ENCODE measurements around the gene ADCK1.
"Not testable (repeated sequence)": the region's sequence is repeated elsewhere in the genome, so short reads cannot be mapped to it uniquely, and the experiment has no call there.

DNA sequence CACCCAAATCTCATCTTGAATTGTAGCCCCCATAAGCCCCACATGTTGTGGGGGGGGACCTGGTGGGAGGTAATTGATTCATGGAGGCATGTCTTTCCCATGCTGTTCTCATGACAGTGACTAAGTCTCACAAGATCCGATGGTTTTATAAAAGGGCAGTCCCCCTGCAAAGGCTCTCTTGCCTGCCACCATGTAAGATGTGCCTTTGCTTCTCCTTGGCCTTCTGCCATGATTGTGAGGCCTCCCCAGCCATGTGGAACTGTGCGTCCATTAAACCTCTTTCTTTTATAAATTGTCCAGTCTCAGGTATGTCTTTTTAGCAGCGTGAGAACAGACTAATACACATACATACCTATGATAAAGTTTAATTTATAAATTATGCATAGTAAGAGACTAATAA is 89.0 kb downstream of the ADCK1 start:
- TF ChIP-seq, protein P1, sequence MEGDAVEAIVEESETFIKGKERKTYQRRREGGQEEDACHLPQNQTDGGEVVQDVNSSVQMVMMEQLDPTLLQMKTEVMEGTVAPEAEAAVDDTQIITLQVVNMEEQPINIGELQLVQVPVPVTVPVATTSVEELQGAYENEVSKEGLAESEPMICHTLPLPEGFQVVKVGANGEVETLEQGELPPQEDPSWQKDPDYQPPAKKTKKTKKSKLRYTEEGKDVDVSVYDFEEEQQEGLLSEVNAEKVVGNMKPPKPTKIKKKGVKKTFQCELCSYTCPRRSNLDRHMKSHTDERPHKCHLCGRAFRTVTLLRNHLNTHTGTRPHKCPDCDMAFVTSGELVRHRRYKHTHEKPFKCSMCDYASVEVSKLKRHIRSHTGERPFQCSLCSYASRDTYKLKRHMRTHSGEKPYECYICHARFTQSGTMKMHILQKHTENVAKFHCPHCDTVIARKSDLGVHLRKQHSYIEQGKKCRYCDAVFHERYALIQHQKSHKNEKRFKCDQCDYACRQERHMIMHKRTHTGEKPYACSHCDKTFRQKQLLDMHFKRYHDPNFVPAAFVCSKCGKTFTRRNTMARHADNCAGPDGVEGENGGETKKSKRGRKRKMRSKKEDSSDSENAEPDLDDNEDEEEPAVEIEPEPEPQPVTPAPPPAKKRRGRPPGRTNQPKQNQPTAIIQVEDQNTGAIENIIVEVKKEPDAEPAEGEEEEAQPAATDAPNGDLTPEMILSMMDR (IDR thresholded peaks at IDR 0.05), result not testable (repeated sequence)
- TF ChIP-seq POLR2A (IDR thresholded peaks at IDR 0.05), result not testable (repeated sequence)
